HG02759 (cell line): ENCODE measurements around the gene FGF14.

Experiments
- ATAC-seq: cut with Tn5 transposase; IDR thresholded peaks from one replicate; pipeline ENCODE4 v1.9.1; 2021; ENCODE audit warnings: mild to moderate bottlenecking, moderate library complexity; ENCODE audit not compliant: unreplicated experiment

Gene FGF14

DNA sequence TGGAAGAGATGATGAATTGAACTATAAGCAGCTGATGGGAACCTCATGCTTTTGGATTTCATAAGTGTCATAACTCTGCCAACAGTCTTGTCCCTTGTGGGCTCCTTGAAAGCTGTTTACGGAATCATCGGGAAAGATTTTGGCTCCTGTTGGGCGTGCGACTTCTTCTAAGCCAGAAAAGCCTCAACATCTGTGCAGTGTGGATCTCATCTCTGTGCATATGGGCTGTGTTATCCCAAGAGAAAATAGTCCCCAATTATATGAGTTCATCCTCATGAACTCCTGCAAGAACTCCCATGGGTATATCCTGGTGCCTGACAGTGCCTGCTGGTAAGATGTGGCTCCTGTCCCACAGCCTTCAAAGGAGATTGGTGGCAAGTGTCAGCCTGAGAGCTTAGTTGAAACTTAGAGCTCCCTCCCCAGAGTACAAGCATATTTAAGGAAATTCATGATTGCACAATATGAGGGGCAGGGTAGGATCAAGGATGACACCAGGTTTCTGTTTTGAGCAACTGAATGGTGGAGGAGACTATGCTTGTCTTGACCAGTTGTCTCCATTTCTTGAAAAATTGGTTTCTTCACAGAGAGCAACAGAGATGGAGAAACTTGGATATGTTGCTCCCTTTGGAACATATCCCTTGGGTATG, 705.9 kb downstream of the FGF14 start:
- no peak for ATAC-seq

DNA sequence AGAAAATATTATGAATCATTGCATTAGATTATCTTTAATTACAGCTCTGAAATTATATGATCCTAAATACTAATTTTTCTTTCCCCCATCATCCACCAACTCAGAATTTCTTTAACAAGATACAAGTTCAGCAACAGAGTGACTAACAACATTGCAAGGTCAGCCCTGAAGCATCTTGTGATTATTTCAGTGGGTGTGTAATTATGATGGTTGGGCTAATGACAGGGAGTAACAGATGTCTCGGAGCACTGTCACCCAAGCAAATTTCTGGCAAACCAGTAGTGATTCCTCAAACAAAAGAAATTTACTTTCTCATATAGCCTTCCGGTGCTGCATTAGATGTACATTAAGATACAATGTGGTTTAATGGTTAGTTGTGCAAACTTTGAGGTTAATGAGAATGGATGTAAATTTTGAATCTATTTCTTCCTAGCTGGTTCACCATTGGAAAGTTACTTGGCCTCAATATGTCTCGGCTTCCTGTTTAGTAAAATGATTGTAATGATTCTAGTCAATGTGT, 710.4 kb downstream of the FGF14 start:
- ATAC-seq: no peak

DNA sequence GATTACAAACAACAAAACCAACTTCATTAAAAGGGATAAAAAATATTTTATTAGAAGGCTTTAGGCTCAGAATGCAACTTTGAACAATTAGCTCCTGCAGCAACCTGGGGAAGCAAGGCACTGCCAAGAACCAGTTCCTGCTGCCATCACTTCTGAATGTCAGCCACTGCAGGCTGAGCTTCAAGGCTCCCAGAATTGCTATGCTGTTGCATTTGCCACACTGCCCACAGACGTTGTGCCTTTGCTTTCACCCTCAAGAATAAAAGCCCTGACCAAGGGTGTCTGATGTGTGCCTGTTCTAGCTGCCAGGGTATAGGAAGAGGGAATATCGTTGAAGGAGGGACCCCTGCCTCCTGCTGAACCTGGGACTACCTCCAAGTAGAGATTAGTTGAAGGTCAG, 711.0 kb downstream of the FGF14 start:
- ATAC-seq: no peak

DNA sequence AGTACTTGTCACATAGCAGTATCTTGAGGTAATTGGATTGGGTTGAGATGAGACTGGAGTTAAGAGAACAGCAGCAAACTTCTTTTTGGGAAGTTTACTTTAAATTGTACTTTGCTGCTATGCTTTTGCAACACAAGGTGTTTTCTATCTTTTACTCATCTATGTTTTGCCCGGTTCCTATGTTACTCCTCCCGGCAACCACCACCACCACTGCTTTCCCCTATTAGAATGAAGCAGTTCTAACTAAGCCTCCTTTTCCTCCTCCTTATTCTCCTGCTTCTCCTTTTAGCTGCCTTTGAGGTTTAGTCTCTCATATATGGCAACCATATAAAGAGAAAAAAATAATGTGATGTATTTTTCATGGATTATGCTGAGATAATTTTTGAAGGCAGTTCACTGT, 715.8 kb downstream of the FGF14 start:
- no peak for ATAC-seq

DNA sequence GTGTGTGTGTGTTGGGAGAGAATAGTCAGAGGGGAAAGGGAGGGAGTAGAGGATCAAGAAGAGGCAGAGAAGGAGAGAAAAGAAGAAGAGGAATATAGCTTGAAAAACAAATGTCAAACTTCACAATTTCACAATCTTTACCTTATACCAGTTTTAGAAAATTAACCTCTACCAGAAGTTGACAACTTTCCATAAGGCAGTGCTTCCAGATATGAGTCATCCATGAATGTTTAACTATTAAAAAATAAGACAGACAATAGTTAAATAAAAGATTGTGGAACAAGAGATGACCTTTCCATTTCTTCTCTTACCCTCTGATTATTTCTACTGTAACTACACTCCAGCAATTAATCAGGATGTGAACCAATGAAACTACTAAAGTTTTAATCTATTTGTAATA, 720.0 kb downstream of the FGF14 start:
- ATAC-seq: no peak

DNA sequence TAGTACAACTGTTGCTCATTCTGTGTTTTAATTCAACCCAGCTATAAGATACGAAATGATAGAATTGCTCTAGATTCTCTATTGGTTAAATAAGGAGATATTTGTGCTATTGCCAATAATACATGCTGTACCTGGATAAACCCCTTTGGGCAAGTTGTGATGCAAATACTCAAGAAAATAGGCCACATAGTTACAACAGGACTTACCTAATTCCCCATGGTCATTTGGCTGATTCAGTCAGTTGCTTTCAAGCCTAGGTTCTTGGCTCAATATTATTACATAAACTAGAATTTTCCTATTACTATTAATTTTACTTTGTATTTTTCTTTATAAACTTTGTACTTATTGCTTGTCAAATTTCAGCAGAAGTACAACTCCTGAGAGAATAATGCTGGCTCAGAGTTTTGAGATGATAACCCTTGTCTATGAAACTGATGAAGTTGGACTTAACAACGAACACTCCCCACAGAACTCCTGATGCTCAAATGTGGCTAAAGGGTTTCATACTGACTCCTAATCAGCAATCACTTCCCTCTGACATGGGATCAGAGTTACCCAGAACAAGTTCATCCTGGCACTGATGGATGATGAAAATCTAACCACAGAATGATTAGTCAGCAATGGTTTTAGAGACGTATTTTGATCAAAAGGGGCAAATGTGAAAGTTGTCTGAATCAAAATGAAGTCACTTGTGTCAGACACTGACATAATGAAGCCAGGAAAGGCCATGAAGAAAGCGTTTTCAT, 728.3 kb downstream of the FGF14 start:
- ATAC-seq: no peak

DNA sequence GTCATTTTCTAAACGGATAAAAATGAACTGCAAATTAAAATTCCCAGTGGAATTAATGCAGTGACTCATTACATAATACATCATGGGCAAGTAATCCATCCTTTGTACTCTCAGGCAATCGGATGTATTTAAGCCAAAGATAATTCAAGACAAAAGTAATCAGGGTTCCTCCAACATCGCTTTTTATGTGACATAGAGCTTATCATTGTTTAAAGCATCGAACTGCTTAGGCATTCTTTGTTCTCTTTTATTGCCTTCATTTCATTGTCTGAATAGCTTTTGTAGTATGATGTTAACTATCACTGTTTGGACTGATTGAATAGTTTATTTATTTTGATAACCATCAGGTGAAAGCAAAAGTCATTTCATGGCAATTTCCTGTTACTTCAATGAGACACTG, 740.0 kb downstream of the FGF14 start:
- no peak for ATAC-seq
